GM19468 (cell line): Measurements from ENCODE around the gene SYNE2.
"Not testable (repeated sequence)": the region's sequence is repeated elsewhere in the genome, so short reads cannot be mapped to it uniquely, and the experiment has no call there.

Experiments
- ATAC-seq: cut with Tn5 transposase; IDR thresholded peaks from one replicate; pipeline ENCODE4 v1.9.1; 2021; ENCODE audit warnings: mild to moderate bottlenecking, moderate library complexity, moderate number of reproducible peaks; ENCODE audit not compliant: unreplicated experiment; ENCODE audit errors: extremely low read depth

Gene SYNE2

GRCh38 chr14:63996625-63997220, 143.9 kb downstream of the SYNE2 start:
- ATAC-seq: no peak

GRCh38 chr14:64000749-64001148, 147.9 kb downstream of the SYNE2 start:
- ATAC-seq: no peak

GRCh38 chr14:64005822-64006221, 153.0 kb downstream of the SYNE2 start:
- no peak for ATAC-seq

GRCh38 chr14:64008016-64008415, 155.2 kb downstream of the SYNE2 start:
- ATAC-seq: no peak

- ATAC-seq: no peak
Observed at GRCh38 chr14:64012003-64012402, 159.2 kb downstream of the SYNE2 start.

- no peak for ATAC-seq
Observed at GRCh38 chr14:64012720-64013119, 159.9 kb downstream of the SYNE2 start.

- ATAC-seq: no peak
Observed at GRCh38 chr14:64025479-64025878, 172.7 kb downstream of the SYNE2 start.

- ATAC-seq: no peak
Observed at GRCh38 chr14:64026600-64026999, 173.8 kb downstream of the SYNE2 start.

GRCh38 chr14:64035143-64035542, 182.3 kb downstream of the SYNE2 start:
- no peak for ATAC-seq

- not testable (repeated sequence) for ATAC-seq
Observed at GRCh38 chr14:64037869-64038745, 185.3 kb downstream of the SYNE2 start.

GRCh38 chr14:64038841-64039542, 186.2 kb downstream of the SYNE2 start:
- ATAC-seq: no peak

- no peak for ATAC-seq
Observed at GRCh38 chr14:64040044-64040443, 187.2 kb downstream of the SYNE2 start.

- ATAC-seq: not testable (repeated sequence)
Observed at GRCh38 chr14:64043296-64043695, 190.5 kb downstream of the SYNE2 start.

GRCh38 chr14:64045091-64045490, 192.3 kb downstream of the SYNE2 start:
- ATAC-seq: no peak

GRCh38 chr14:64049616-64050381, 197.0 kb downstream of the SYNE2 start:
- no peak for ATAC-seq

- ATAC-seq: no peak
Observed at GRCh38 chr14:64053694-64054669, 201.2 kb downstream of the SYNE2 start.

- no peak for ATAC-seq
Observed at GRCh38 chr14:64059454-64060198, 206.8 kb downstream of the SYNE2 start.

GRCh38 chr14:64060199-64060545, 207.4 kb downstream of the SYNE2 start:
- no peak for ATAC-seq
